ENCODE results near the gene CLTA.
"Not testable (repeated sequence)": the region's sequence is repeated elsewhere in the genome, so short reads cannot be mapped to it uniquely, and the experiment has no call there.

The CLTA gene

GRCh38 chr9:36158917-36159316 is 31.8 kb upstream of the CLTA start:
- DNase-seq: no peak

- DNase-seq: not testable (repeated sequence)
These were observed 31.2 kb upstream of the CLTA start for GRCh38 chr9:36159509-36159908.

GRCh38 chr9:36160126-36160525 is 30.6 kb upstream of the CLTA start:
- not testable (repeated sequence) for DNase-seq

GRCh38 chr9:36161187-36161586 is 29.5 kb upstream of the CLTA start:
- DNase-seq: no peak

GRCh38 chr9:36162211-36162738 is 28.4 kb upstream of the CLTA start:
- no peak for DNase-seq

GRCh38 chr9:36163049-36163785 is 27.5 kb upstream of the CLTA start:
- DNase-seq: peak; percentile 85

- peak; percentile 63 for DNase-seq
These were observed 26.9 kb upstream of the CLTA start for GRCh38 chr9:36163786-36164170.

- DNase-seq: no peak
These were observed 26.3 kb upstream of the CLTA start for GRCh38 chr9:36164372-36164771.

GRCh38 chr9:36164989-36165388 is 25.7 kb upstream of the CLTA start:
- DNase-seq: no peak

GRCh38 chr9:36165826-36166167 is 24.9 kb upstream of the CLTA start:
- DNase-seq: peak; percentile 35

GRCh38 chr9:36166168-36166927 is 24.4 kb upstream of the CLTA start:
- peak; percentile 69 for DNase-seq

GRCh38 chr9:36169166-36169565 is 21.6 kb upstream of the CLTA start, which contains the start of gene CCIN:
TSS of gene CCIN (plus strand) at chr9:36169388. CDS start at chr9:36169503, 115 bp downstream.
- DNase-seq: no peak

GRCh38 chr9:36169708-36170107 is 21.0 kb upstream of the CLTA start:
- no peak for DNase-seq

- no peak for DNase-seq
These were observed 20.2 kb upstream of the CLTA start for GRCh38 chr9:36170531-36170930.

GRCh38 chr9:36173861-36174260 is 16.9 kb upstream of the CLTA start:
- no peak for DNase-seq

- DNase-seq: no peak
These were observed 16.4 kb upstream of the CLTA start for GRCh38 chr9:36174271-36174670.

- DNase-seq: no peak
These were observed 16.0 kb upstream of the CLTA start for GRCh38 chr9:36174731-36175130.

- DNase-seq: not testable (repeated sequence)
These were observed 15.5 kb upstream of the CLTA start for GRCh38 chr9:36175209-36175608.

GRCh38 chr9:36176496-36176895 is 14.2 kb upstream of the CLTA start:
- DNase-seq: not testable (repeated sequence)

- DNase-seq: no peak
These were observed 13.2 kb upstream of the CLTA start for GRCh38 chr9:36177571-36177970.

- DNase-seq: not testable (repeated sequence)
These were observed 10.5 kb upstream of the CLTA start for GRCh38 chr9:36180243-36180642.

- DNase-seq: peak; percentile 89
These were observed 3.3 kb upstream of the CLTA start for GRCh38 chr9:36187414-36187813.

GRCh38 chr9:36188212-36188611 is 2.5 kb upstream of the CLTA start:
- DNase-seq: no peak

- DNase-seq: peak; percentile 23
These were observed 745 bp upstream of the CLTA start for GRCh38 chr9:36189976-36190375.

Measured in kidney glomerular epithelial cell (primary cell).